HG03354 (cell line): Measurements from ENCODE around the gene CRLF1.

ENCODE experiments used
- ATAC-seq: cut with Tn5 transposase; IDR thresholded peaks from one replicate; pipeline ENCODE4 v1.9.1; 2021; ENCODE audit warnings: mild to moderate bottlenecking; ENCODE audit not compliant: unreplicated experiment, poor library complexity, severe bottlenecking

The CRLF1 gene

DNA sequence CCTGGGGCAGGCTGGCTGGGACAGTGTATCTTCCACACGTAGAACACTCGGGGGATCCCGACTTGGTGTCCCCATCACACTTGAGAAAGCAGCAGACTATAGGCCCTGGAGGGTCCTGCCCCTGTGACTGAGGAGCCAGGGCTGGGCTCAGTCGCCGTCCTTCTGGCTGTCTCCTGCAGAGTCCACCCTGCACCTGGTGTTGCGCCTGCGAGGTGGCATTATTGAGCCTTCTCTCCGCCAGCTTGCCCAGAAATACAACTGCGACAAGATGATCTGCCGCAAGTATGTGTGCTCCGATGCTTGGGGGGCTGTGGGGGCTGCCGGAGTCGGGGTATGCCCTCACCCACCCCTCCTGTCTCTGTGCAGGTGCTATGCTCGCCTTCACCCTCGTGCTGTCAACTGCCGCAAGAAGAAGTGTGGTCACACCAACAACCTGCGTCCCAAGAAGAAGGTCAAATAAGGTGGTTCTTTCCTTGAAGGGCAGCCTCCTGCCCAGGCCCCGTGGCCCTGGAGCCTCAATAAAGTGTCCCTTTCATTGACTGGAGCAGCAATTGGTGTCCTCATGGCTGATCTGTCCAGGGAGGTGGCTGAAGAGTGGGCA, 31.8 kb downstream of the CRLF1 start:
- ATAC-seq = no peak

DNA sequence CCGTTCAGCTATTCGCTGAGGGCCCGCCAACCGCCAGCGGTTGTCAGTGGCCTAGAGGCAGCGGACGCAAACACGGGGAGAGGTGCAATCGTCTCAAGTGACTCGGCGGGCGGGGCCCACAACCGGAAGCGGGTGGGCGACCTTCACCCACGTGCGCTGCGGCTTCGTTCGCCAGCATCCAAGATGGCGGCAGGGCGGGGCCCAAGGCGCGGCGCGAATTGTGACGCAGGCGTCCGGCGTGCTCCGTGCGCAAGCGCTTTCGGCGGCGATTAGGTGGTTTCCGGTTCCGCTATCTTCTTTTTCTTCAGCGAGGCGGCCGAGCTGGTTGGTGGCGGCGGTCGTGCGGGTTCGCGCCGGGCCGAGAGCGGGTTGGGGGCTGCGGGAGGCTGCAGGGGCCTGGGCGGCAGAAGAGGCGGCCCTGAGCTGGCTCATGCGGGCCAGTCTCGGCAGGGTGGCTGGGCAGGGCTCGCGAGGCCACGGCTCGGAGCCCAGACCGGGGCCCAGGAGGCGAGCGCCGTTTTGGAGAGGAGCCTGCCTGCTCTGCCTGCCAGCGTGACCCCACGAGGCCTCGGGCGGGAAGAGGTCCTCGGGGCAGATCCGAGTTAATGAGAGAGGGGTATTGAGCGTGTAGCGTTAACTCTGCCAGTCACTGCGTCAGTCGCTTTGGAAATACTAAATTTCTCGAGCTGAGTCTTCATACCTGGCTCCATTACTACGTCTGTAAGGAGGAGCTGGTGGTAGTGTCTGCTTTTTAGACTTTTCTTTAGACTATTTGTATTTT, 34.8 kb downstream of the CRLF1 start, which contains the start of gene UBA52:
Gene UBA52 (plus strand): TSS at position 294 of the 781 bp plus-strand sequence. CDS start 1,444 bp downstream, outside the sequence.
- ATAC-seq = peak; percentile 94

DNA sequence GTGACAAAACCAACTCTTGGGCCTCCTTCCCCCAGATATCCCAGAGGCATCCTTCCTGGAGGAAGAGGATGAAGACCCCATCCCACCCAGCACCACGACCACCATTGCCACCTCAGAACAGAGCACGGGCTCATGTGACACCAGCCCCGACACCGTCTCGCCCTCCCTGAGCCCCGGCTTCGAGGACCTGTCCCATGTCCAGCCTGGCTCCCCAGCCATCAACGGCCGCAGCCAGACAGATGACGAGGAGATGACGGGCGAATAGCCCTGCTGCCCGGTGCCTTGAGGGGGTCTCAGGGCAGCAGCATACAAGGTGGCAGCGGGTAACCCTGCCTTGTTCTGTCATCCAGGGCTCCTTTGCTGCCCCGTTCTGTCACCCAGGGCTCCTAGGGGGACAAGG, 38.2 kb downstream of the CRLF1 start:
- ATAC-seq = no peak

DNA sequence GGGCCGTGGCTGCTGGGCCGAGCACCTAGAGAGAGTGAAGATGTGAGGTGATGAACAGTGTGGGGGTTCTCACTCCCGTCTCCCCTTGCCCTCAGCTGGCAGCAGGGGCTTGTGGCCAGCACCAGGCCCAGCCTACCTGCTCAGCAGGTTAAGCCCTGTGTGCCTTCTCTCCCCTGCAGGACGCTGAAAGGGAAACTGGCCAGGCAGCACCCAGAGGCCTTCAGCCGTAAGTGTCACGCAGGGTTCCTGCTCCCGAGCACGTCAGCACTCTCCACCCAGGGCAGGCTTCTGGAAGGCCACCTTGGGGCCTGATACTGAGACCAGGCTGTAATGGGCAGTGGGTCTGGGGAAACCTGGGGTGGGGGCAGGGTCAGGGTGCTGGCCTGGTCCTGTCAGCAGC, 39.6 kb downstream of the CRLF1 start:
- ATAC-seq = no peak

DNA sequence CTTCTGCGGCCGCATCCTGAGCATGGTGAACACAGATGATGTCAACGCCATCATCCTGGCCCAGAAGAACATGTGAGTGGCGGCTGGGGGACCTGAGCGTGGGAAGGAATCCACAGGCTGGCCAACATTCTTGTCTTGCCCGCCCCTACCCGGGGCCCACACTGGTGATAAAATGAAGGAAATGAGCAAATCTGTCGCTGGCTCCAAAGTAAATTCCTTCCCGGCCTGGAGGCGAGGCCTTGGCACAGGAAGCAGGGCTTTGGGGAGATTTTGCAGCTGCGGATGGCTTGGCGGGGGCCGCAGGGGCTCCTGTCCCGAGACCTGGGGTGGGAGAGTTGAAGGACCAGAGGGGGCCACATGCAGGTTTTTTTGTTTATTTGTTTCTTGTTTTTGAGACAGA, 44.5 kb downstream of the CRLF1 start:
- ATAC-seq = no peak

DNA sequence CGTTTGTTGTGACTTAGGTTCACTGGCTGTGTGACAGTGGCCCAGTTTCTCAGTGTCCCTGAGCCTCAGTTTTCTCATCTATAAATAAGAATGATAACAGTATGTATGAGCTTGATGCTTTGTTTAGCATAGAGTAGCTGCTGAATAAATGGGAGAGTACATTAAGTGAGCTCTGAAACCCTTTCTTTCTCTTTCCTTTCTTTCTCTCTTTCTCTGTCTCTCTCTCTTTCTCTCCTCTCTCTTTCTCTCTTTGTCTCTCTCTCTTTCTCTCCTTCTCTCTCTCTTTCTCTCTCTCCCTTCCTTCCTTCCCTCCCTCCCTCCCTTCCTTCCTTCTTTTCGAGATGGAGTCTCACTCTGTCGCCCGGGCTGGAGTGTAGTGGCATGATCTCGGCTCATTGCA, 46.9 kb downstream of the CRLF1 start:
- no peak for ATAC-seq

DNA sequence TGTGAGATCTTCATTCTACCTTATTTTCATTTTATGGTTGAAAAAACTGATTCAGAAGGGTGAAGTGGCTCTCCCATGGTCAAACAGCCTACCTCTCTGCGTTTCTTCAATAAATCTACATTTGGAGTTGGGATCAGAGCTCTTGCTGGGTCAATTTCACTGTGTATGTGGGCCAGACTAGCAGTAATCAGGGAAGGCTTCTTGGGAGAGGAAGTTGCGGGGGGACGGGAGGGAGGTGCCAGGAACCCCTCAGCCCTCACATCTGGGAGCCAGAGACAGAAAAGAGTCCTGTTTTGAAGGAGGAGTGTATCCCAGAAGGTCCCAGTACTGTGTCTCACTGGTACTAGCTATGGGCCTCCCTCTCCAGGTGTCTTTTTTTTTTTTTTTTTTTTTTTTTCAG, 48.0 kb downstream of the CRLF1 start:
- ATAC-seq = no peak

DNA sequence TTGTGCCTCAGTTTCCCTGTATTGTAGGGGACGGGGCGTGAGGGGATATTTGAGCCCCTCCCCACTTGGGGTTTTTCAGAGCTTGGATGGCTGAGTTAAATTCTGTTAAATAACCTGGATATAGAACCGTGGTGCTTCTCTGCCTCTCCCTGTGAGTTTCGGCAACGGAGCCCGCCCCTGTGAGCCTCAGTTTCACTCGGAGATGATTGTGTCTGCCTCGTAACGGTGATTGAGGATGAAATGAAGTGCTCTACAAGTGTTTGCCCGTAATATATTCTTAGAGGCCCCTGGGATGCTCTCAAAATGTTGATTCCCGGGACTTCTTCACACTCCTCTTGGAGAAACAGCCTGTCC, 48.4 kb downstream of the CRLF1 start:
- ATAC-seq = no peak

DNA sequence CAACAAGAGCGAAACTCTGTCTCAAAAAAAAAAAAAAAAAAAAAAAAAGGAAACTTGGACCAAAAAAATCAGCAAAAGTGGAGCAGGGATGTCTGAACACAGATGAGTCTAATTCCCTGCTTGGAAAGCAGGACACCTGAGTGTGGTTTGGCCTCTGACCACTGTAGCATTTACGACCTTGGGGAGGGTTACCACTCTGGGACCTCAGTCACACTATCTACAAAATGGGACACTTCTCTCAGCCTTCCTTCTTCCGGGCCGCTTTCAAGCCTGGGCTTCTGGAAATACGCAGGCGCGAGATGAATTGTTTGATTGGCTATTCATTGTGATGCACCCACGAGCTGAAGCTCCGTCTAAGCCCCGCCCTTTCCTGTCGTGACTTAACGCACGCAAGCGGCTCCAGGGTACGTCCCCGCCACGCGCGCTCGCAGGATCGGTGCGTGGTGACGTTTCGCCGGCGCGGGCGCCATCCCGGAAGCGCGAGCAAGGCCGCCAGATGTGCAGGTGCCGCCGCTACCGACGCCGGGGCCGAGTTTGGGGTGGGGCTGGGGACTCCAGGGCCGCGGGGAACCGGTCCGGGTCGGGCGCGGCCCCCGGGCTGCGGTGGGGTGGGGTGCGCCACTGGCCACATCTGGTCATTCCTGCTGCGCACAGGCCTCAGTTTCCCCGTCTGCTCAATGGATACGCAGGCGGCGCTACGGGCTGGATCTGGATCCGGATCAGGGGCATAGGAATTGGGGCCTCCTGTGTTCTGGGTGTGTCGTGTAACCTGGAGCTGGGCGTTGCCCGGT, 49.0 kb downstream of the CRLF1 start, which contains the start of gene KXD1:
Gene KXD1 (plus strand): TSS at position 460 of the 791 bp plus-strand sequence. CDS start 4,187 bp downstream, outside the sequence.
- ATAC-seq = peak; percentile 97

DNA sequence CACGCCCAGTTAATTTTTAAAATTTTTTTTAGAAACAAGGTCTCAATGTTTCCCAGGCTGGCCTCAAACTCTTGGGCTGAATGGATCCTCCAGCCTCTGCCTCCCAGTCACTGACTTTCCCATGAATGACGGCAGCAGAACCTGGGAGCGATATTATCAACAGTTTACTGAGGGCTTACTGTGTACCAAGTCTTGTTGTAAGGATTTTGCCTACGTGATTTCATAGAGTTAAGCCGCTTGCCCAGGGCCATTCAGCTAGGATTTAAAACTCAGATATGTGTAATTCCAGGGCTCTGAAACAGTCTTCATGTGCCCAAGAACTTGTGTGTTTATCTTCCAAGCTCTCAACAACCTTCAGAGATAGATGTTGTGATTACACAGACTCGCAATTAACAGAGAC, 55.0 kb downstream of the CRLF1 start:
- ATAC-seq = no peak

DNA sequence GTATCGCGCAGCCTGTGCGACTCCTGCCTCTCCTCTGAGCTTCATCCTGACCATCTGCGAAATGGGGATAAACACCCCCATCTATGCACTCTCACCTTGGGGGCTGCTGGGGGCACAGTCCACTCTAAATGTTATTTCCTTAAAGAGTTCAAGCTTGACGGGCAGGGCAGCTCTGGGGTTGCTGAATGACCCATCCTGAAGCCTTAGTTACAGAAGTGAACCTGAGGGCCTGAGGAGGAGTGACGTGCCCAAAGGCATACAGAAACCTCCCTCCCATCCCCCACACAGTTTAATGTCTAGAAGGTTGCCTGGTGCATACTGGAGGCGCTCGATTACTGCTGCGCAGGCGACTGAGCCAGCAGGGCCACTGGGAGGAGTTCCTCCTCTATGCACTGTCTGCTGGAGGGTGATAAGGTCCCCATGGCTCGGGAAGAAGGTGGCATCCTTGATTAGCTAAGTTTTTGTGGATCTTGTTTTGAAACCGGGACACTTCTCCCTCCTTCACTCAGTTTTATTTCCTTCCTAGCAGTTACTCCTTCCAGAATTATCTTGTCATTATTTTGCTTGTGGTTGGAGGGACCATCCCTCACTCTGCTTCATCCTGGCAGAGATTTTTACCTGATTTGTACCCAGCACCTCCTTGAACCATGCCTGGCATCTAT, 62.7 kb downstream of the CRLF1 start:
- ATAC-seq = peak; percentile 62
